ENCODE data around the gene YPEL2. TPM values are rescaled to one million over a fixed set of nuclear protein-coding genes. Genes with fewer than 3 reads are reported as not detected.

The YPEL2 gene
- total and polyA plus RNA-seq, 2 donors (not counting 3 experiments of a cell fraction or from before 2014, with no cell fraction given): 36.5 to 66.8 TPM

- Histone ChIP-seq H3K36me3 (ENCODE audit: control insufficient read depth in 2 of 2, extremely low read depth in 1 of 2, insufficient read depth in 2 of 2, low read length in 2 of 2) (peaks cover 0 to 4% of the 10 kb centered on the region in 2 experiments), H3K9me3 (replicated peaks; ENCODE audit: control insufficient read depth, insufficient read depth, low read length) (no peaks in the 10 kb centered on the region), H3K27ac (ENCODE audit: insufficient read depth, low read depth, low read length) (no peak overlapping the region), H3K9ac (replicated peaks; ENCODE audit: extremely low read depth, insufficient read depth, low read length) (no peak overlapping the region), H3K4me3 (replicated peaks in 1 of 3; ENCODE audit: insufficient read depth in 1 of 3, low read depth in 1 of 3, low read length in 3 of 3) (peak overlapping the region in 2 of 3 experiments; percentile 75 to 98), H2AFZ (ENCODE audit: low read depth, low read length) (no peak overlapping the region), H3K4me1 (ENCODE audit: control insufficient read depth, extremely low read depth, insufficient read depth, low read length) (peaks cover 34% of the 10 kb centered on the region), H3K79me2 (ENCODE audit: control insufficient read depth, insufficient read depth, low read length) (peaks cover 51% of the 10 kb centered on the region), H4K20me1 (replicated peaks; ENCODE audit: control insufficient read depth, extremely low read depth, insufficient read depth, low read length) (peaks cover 4% of the 10 kb centered on the region), H3K4me2 (ENCODE audit: insufficient read depth, low read length) (peak overlapping the region; percentile 51), H3K27me3 (ENCODE audit: control insufficient read depth in 2 of 2, insufficient read depth in 2 of 2, low read length in 2 of 2) (no peaks in the 10 kb centered on the region), H3K9me1 (replicated peaks; ENCODE audit: control insufficient read depth, extremely low read depth, insufficient read depth, low read length) (no peaks in the 10 kb centered on the region)
- ChIA-PET CTCF (interaction anchor here (0.7 to 3.5 kb wide), 5 partner anchors 74 to 198 kb away, joined by 3 to 15 read pairs (median 4); no protein-coding TSS in a partner anchor), POLR2A (interaction anchor here (0.6 kb wide), 1 partner anchor 29 kb away, joined by 5 read pairs; no protein-coding TSS in a partner anchor)
- TF ChIP-seq POLR2A (IDR thresholded peaks at IDR 0.05; ENCODE audit: low read depth, low read length) (no peak), MAX (IDR thresholded peaks at IDR 0.05; ENCODE audit: insufficient read depth, insufficient read length) (no peak), JUN (IDR thresholded peaks at IDR 0.05; ENCODE audit: borderline replicate concordance, insufficient read depth, insufficient read length, low read depth) (no peak), POLR2AphosphoS5 (IDR thresholded peaks at IDR 0.05; ENCODE audit: insufficient read depth, low read depth, low read length) (no peak), EZH2 (IDR thresholded peaks at IDR 0.05; ENCODE audit: borderline replicate concordance, low read depth, low read length, severe bottlenecking) (no peak), MYC (IDR thresholded peaks at IDR 0.05; ENCODE audit: low read depth, low read length) (no peak), CTCF (IDR thresholded peaks at IDR 0.05; ENCODE audit: extremely low read depth in 1 of 2, insufficient read depth in 1 of 2, low read depth in 1 of 2, low read length in 2 of 2) (no peak), FOS (IDR thresholded peaks at IDR 0.05; ENCODE audit: borderline replicate concordance, insufficient read depth, low read length) (no peak), GATA2 (IDR thresholded peaks at IDR 0.05; ENCODE audit: insufficient read depth, insufficient read length, low read depth, low read length) (no peak)
- DNase-seq (ENCODE audit: low read depth, low spot score) (no peak), FAIRE-seq (no peak)
- dilution Hi-C loops (cut with MboI; ENCODE audit: extremely low pct_ligation_motif_present, low sequenced_read_pairs) (loop anchor here (25.0 kb wide), 1 partner anchor 103 kb away; no protein-coding TSS in a partner anchor), intact Hi-C loops (cut with micrococcal nuclease) (loop anchor here (2.0 to 5.0 kb wide), 2 partner anchors 33 to 373 kb away; partner anchors contain the start of genes PTRH2 and VMP1)
- no TSS peak for BruUV-seq (replicated peaks)
Observed at GRCh38 chr17:59333836-59334235, 2.4 kb downstream of the YPEL2 start.
